GM11168 (cell line): Measurements from ENCODE around the gene HASPIN.

ENCODE experiments used
- in situ Hi-C: fragments of 300-500 bp; cut with MboI; formaldehyde crosslinking; loops from one replicate; pipeline ENCODE4 v1.12.0; 2022; ENCODE audit warnings: low sequenced_read_pairs; ENCODE audit not compliant: unreplicated experiment

HASPIN gene

DNA sequence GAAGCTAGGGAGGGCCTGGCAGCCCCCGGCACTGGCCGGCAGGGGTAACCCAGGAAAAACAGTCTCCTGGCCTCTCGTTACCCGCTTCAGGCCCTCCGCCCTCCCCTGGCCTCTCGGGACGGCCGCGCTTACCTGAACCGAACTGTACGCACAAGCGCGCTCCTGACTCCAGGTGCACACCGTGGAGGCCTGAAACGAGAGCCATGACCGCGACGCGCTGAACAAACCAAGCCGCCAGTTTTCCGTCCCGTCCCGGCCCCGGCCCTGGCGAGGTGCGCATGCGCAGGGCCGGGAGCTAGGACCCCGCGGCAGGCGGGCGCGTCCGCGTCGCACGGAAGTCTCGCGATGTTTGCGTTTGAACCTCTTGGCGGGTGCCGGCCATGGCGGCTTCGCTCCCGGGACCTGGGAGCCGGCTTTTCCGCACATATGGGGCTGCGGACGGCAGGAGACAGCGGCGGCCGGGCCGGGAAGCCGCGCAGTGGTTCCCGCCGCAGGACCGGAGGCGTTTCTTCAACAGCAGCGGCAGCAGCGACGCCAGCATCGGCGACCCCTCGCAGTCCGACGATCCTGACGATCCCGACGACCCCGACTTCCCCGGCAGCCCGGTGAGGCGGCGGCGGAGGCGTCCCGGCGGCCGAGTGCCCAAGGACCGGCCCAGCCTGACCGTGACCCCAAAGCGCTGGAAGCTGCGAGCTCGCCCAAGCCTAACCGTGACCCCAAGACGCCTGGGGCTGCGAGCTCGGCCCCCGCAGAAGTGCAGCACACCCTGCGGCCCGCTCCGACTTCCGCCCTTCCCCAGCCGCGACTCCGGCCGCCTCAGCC is at the start of gene HASPIN:
HASPIN (plus strand) TSS at position 348 of the 822 bp plus-strand sequence; CDS start at position 381, 33 bp downstream.
- in situ Hi-C loops = no loop called here

DNA sequence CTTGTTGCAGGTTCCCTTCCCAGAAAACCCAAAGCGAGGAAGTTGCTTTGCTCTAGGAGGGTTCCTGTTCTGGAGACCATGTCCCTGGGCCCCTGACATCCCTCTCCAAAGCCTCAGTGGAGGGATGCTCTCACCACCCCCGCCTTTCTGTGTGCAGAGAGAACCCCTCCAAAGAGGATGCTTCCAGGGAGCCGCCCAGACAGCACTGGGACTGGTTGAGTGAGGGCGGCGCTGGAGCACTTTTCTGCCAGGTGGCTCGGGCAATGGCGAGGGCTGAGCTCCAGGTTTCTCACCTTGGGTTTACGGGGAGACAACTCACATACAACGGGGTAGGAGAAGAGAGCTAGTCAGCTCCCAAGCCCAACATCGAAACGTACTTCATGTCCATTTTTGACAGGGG is 47.8 kb upstream of the HASPIN start:
- in situ Hi-C loops = no loop called here

- in situ Hi-C loops = no loop called here
Measured at GRCh38 chr17:3678095-3678820, 45.4 kb upstream of the HASPIN start.

GRCh38 chr17:3678821-3679530 is 44.7 kb upstream of the HASPIN start:
- in situ Hi-C loops = no loop called here

GRCh38 chr17:3679531-3680126 is 44.1 kb upstream of the HASPIN start:
- in situ Hi-C loops = loop anchor here (10.0 kb wide), 1 partner anchor 55 kb away; no protein-coding TSS in a partner anchor

DNA sequence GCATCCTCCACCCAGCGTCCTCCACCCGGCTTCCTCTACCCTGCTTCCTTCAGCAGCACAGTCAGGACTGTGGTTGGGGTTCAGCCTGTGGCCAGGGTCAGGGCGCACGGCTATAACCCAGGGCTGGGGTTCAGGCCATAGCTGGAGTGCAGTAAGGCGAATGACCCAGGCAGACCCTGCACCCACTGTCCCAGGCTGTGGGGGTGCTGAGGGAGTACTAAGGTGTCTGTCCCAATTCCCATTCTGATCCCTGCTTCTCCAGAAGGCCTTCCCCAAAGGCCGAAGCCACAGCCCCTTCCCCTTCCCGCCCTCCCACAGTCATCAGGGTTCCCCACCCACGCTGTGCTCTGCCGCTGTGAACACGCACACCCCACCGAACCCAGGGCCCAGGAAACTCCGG is 42.6 kb upstream of the HASPIN start:
- in situ Hi-C loops = loop anchor here (10.0 kb wide), 1 partner anchor 54 kb away; no protein-coding TSS in a partner anchor

- in situ Hi-C loops = loop anchor here (10.0 kb wide), 1 partner anchor 53 kb away; no protein-coding TSS in a partner anchor
Measured at GRCh38 chr17:3681565-3681964, 42.1 kb upstream of the HASPIN start.

DNA sequence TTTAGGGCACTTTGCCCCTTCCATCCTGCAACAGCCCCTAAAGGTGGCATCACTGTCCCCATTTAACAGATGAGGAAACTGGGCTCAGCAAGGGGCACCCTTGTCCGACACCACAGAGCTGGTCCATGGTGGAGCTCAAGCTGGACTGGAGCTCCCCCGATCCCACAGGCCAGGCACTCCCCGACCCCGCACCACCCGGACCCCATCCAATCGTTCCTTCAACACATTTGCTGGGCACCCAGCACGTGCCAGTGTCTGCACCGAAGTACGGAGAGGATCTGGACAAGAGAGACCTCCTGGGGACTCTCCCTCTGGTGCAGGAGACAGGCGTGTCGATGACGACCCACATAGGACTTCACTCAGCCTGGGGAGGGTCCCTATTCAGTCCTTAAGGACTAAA is 41.7 kb upstream of the HASPIN start:
- in situ Hi-C loops = loop anchor here (10.0 kb wide), 1 partner anchor 53 kb away; no protein-coding TSS in a partner anchor

- in situ Hi-C loops = loop anchor here (10.0 kb wide), 1 partner anchor 52 kb away; no protein-coding TSS in a partner anchor
Measured at GRCh38 chr17:3683054-3683511, 40.6 kb upstream of the HASPIN start.

DNA sequence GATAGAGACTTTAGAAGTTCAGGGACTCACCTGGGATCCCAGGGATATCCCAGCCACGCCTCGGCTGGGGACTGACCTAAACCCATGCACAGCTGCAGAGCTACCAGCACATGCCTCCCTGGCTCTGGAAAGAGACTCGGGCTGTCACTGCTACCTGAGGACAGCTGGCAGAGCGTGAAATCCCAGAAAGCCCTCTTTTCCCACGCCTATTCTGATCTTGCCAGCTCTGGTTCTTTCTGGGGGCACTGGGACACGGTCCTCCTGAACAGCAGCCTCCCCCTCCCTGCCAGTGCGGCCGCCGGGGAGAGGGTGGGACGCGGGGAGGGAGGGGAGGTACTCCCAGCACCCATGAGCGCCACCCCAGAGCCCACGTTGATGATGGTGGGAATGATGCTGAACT is 38.5 kb upstream of the HASPIN start:
- in situ Hi-C loops = loop anchor here (10.0 kb wide), 1 partner anchor 50 kb away; no protein-coding TSS in a partner anchor

- in situ Hi-C loops = loop anchor here (10.0 kb wide), 1 partner anchor 47 kb away; no protein-coding TSS in a partner anchor
Measured at GRCh38 chr17:3688027-3688553, 35.6 kb upstream of the HASPIN start.

DNA sequence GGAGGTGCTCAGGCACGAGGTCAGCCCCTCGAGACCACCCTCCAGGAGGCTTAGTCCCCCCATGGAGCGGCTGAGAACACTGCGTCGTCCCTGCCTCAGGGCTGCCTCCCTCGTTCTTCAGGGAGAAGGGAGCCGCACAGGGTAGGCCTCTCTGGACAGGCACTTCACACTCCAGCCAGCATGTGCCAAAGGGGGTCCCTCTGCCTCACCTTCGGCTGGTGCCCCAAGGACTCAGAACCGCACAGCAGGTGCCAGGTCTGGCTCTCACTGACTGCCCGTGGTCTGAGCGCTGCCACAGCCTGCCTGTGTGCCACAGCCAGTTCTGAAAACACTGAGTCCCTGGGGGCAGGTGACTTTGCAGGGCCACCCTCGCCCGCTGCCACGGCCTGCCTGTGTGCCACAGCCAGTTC is 34.8 kb upstream of the HASPIN start:
- in situ Hi-C loops = loop anchor here (10.0 kb wide), 1 partner anchor 46 kb away; no protein-coding TSS in a partner anchor

GRCh38 chr17:3689262-3690093 is 34.2 kb upstream of the HASPIN start:
- in situ Hi-C loops = loop anchor here (10.0 kb wide), 1 partner anchor 45 kb away; no protein-coding TSS in a partner anchor

DNA sequence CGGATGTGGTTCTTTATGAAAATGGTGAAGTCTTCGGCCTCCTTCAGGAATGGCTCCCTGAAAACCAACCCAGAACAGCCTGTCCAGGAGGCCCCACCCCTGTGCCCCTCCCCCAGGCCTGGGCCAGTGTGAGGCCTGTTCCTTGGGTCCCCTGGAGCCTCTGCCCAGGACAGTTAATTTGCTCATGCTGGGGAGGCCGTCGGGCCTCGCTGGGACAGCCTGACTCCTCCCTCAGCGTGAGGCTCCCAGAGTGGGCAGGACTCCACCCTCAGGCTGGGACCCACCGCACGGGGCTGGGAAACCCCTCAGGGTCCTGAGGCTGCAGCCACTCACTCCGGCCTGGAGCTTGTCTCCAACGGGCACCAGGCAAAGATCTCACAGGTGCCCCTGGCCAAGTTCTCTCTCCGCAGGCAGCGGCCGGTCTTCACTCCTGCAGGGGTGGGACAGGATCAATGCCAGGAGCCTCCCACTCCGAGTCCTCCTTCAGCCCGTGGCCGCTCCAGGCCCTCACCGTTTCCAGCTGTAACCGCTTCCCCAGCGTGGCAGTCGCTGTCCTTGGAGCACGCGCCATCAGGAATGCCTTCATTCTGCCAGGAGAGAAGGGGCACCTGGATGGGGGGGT is 33.5 kb upstream of the HASPIN start:
- in situ Hi-C loops = no loop called here

DNA sequence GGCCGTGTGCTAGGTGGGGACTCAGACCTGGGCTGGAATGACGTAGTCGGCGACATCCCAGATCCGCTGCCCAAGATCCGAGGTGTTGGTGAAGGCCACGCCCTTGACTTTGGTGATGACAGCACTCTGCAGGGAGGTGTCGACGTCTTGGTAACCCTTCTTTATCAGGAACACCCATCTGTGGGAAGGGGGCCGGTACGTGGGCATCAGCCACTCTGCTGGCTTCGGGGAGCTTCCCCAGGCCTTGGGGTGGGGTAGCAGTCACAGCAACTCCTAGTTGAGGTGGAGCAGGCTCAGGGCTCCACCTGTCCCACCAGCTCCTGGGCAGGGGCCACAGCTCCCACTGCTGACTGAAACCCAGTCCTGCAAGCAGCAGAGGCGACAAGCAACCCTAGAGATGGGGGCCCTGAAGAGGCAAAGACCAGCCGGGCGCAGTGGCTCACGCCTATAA is 32.1 kb upstream of the HASPIN start:
- in situ Hi-C loops = no loop called here

DNA sequence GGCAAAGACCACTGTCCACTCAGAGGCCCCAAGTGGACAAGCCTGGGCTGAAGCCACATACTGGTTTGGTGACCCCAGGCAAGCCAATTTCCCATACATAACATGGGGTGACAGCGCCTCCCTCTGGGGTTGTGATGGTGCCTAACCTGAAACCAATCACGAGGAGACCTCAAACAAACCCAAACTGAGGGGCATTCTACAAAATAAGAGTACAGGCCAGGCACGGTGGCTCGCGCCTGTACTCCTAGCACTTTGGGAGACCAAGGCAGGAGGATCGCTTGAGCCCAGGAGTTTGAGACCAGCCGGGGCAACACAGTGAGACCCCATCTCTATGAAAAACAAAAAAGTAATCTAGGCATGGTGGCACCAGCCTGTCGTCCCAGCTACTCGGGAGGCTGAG is 31.4 kb upstream of the HASPIN start:
- in situ Hi-C loops = no loop called here

DNA sequence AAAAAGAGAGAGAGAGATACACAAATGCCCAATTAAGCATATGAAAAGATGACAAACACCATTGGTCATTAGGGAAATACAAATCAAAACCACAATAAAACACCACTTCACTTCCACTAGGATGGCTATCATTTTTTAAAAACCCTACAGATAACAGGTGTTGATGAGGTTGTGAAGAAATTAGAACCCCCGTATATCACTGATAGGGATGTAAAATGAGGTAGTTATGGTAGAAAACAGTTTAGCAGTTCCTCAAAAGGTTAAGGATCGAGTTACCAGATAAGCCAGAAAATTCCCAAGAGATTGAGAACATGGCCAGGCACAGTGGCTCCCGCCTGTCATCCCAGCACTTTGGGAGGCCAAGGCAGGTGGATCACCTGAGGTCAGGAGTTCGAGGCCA is 30.6 kb upstream of the HASPIN start:
- in situ Hi-C loops = no loop called here

DNA sequence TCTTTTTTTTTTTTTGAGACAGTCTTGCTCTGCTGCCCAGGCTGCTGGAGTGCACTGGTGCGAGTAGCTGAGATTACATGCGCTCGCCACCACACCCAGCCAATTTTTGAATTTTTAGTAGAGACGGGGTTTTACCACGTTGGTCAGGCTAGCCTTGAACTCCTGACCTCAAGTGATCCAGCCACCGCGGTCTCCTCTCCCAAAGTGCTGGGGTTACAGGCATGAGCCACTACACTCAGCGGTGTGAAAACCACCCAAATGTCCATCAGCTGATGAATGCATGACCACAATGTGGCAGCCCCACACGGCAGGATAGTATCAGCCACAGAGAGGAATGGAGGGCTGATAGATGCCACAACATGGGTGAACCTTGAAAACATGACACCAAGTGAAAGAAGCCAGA is 29.9 kb upstream of the HASPIN start:
- in situ Hi-C loops = no loop called here
